Activated T-helper 1 cell treated with anti-CD3 and anti-CD28 coated beads, Interleukin-12 subunit alpha, Interleukin-12 subunit beta, Interleukin-2, Interleukin-4 antibody, amounts not matched to agents 30 ng/mL and 10 ng/mL and 1 ng/mL, durations not matched to agents 14 hours and 24 hours and 36 hours (primary cell): ENCODE results near the gene FRMPD1. TPM values are rescaled to one million over a fixed set of nuclear protein-coding genes. Genes with fewer than 3 reads are reported as not detected.

Source experiments
- DNase-seq: peaks from one replicate; pipeline ENCODE4 v3.0.0; 2021; ENCODE audit warnings: low spot score
- H3K27ac Mint-ChIP-seq: one replicate; pipeline ENCODE4 v1.8.0; 2021; ENCODE audit warnings: mild to moderate bottlenecking, mixed read lengths
- H3K27me3 Mint-ChIP-seq: one replicate; pipeline ENCODE4 v1.8.0; 2022; ENCODE audit warnings: mild to moderate bottlenecking, moderate library complexity, mixed read lengths; ENCODE audit not compliant: insufficient read depth
- H3K36me3 Mint-ChIP-seq: one replicate; pipeline ENCODE4 v1.8.0; 2021; ENCODE audit warnings: low read depth, mixed read lengths
- H3K4me1 Mint-ChIP-seq: one replicate; pipeline ENCODE4 v1.8.0; 2021; ENCODE audit warnings: low read depth, mixed read lengths
- H3K4me3 Mint-ChIP-seq: one replicate; pipeline ENCODE4 v1.8.0; 2021; ENCODE audit warnings: mild to moderate bottlenecking, moderate library complexity, mixed read lengths
- H3K9me3 Mint-ChIP-seq: one replicate; pipeline ENCODE4 v1.8.0; 2021; ENCODE audit warnings: mixed read lengths
- intact Hi-C: fragments of 100-400 bp; cut with micrococcal nuclease; formaldehyde crosslinking; loops from one replicate; pipeline ENCODE4 v1.15.1; 2024
- total RNA-seq: library from RNA; stranded (reverse); gene quantifications from 2 replicates; pipeline ENCODE4 v1.2.3, GENCODE V29; 2022

The FRMPD1 gene
- total RNA-seq, 1 donor from 2014 or later, result 0.03 TPM

- Mint-ChIP-seq H3K27me3 (peaks cover 5% of the 10 kb centered on the region), H3K4me1 (no peaks in the 10 kb centered on the region), H3K36me3 (no peaks in the 10 kb centered on the region), H3K4me3 (no peak overlapping the region), H3K27ac (no peak overlapping the region), H3K9me3 (no peaks in the 10 kb centered on the region)
- no peak for DNase-seq
- intact Hi-C loops, result no loop called here
Measured at GRCh38 chr9:37619806-37620205, 30.9 kb upstream of the FRMPD1 start.

GRCh38 chr9:37620396-37620795 is 30.4 kb upstream of the FRMPD1 start:
- DNase-seq, result no peak
- intact Hi-C loops, result no loop called here
- Mint-ChIP-seq H3K4me1 (no peaks in the 10 kb centered on the region), H3K4me3 (no peak overlapping the region), H3K9me3 (no peaks in the 10 kb centered on the region), H3K27ac (no peak overlapping the region), H3K36me3 (no peaks in the 10 kb centered on the region), H3K27me3 (peaks cover 5% of the 10 kb centered on the region)

DNA sequence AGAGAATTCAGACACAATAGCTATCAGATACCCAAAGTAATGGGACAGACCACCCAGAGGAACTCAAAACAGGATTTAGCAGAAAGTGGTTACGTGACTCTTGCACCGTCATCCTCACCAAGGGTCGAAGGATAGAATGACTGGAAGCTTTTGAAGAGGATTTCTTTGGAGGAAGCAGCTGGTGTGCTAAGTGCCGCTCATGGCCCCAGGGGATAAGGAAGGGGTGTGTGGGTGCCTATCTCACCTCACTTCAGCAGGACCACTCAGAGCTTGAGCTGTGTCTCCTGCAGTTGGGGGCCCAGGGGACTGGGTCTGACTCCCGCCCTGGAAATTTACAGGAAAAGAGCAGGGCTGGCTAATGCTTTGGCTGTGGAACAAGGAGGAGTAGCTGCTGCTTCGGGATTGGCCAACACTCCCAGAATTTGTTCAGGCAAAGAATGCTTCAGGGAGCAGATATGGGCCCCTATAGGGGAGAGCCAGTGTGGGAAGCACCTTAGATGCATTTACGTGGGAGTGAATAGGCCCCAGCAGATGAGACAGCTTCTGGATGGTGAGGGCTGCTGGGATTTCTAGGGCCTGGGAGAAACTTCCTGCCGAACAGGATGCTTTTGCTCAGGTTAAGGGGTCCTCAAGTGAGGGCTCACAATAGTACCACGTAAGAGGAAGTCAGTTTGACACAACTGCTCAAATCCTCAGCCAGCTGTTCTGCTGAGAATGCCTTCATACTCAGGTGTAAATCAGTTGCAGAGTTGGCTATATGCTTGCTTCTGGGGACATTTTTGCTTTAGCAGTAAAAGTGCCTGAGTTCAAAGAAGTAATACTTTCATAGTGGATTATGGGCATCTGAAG is 29.3 kb upstream of the FRMPD1 start:
- intact Hi-C loops, result no loop called here

GRCh38 chr9:37622462-37622861 is 28.3 kb upstream of the FRMPD1 start:
- Mint-ChIP-seq H3K36me3 (no peaks in the 10 kb centered on the region), H3K9me3 (no peaks in the 10 kb centered on the region), H3K27ac (no peak overlapping the region), H3K27me3 (peaks cover 6% of the 10 kb centered on the region), H3K4me3 (no peak overlapping the region), H3K4me1 (no peaks in the 10 kb centered on the region)
- no peak for DNase-seq
- intact Hi-C loops, result no loop called here

More for the DNA sequence above, 29.3 kb upstream of the FRMPD1 start:
- no peak overlapping the region for H3K27ac Mint-ChIP-seq
- no peaks in the 10 kb centered on the region for H3K4me1 Mint-ChIP-seq
- H3K27me3 Mint-ChIP-seq, result peaks cover 4% of the 10 kb centered on the region
- no peaks in the 10 kb centered on the region for H3K36me3 Mint-ChIP-seq
- DNase-seq, result no peak
- no peak overlapping the region for H3K4me3 Mint-ChIP-seq
- no peaks in the 10 kb centered on the region for H3K9me3 Mint-ChIP-seq

DNA sequence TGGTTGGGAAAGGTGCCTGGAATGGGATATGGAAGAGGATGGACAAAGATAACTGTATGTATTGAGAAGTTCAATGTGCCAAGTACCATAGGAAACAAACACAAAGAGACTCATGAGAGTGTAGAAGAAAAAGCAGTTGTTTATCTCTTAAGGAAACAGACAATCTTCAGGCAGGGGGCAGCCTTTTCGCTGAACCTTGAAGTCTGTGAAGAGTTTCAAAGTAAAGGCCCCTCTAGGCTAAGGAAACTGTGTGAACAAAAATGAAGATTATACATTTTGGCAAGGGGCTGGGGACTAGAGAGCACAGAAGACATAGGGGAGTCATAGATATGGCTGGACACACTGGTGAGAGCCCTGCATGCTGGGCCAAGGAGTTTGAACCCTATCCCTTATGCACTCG is 27.5 kb upstream of the FRMPD1 start:
- no peaks in the 10 kb centered on the region for H3K36me3 Mint-ChIP-seq
- no peaks in the 10 kb centered on the region for H3K9me3 Mint-ChIP-seq
- H3K27ac Mint-ChIP-seq, result no peak overlapping the region
- H3K27me3 Mint-ChIP-seq, result peaks cover 3% of the 10 kb centered on the region
- H3K4me1 Mint-ChIP-seq, result no peaks in the 10 kb centered on the region
- intact Hi-C loops, result no loop called here
- H3K4me3 Mint-ChIP-seq, result no peak overlapping the region
- DNase-seq, result no peak

DNA sequence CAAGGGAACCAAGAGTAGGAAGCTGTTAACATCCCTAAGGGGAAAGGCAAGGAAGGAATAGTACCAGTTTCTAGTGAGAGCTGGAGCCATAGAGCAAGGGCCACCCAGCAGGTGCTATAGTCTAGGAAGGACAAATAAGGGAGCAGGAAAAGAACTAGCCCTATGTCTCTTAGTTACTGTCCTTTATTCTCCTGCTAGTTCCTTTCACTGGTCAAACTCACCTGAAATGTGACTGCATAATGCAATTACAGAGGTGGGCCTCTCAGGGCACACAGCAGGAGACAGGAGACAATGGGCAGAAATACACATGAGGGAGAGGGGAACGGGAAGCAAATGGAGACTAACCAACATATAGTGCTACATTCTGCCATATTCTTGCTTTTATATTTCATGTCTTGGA is 26.7 kb upstream of the FRMPD1 start:
- Mint-ChIP-seq H3K36me3 (no peaks in the 10 kb centered on the region), H3K9me3 (no peaks in the 10 kb centered on the region), H3K27me3 (peaks cover 3% of the 10 kb centered on the region), H3K27ac (no peak overlapping the region), H3K4me3 (no peak overlapping the region), H3K4me1 (no peaks in the 10 kb centered on the region)
- intact Hi-C loops, result no loop called here
- no peak for DNase-seq

DNA sequence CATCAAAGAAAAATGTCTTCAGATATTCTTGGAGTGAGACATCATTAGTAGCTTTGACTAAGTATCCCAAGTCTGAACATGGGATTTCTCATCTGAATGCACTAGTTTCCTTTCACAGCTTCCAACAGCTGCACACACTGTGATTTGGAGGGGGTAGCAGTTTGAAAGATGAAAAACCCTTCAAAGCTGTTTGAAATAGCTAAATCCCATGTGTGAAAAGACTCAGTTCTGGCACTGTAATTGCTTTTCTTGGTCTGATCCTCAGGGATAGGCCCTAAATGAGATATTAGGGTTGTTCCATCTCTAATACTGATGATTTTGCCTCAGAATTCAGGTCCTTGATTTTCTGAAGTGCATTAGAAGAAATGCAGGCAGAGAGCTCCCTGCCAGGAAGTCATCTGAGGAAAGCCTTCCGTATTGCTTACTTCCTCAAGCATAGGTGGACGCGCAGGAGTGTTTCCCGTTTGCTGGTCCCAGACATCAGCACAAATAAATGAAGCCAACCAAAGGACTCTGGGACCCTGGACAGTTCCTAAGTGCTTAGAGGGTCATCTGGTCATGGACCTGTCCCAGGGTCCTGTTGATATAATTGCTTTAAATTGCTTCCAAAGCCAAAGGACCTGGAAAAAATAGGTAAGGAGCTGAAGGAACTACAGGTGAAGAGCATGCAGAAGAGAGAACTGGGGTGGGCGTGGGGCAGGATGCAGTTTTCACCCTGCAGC is 25.6 kb upstream of the FRMPD1 start:
- Mint-ChIP-seq H3K27ac (no peak overlapping the region), H3K9me3 (no peaks in the 10 kb centered on the region), H3K4me3 (no peak overlapping the region), H3K4me1 (no peaks in the 10 kb centered on the region), H3K27me3 (peaks cover 3% of the 10 kb centered on the region), H3K36me3 (no peaks in the 10 kb centered on the region)
- no peak for DNase-seq
- intact Hi-C loops, result no loop called here

GRCh38 chr9:37625758-37626147 is 25.0 kb upstream of the FRMPD1 start:
- Mint-ChIP-seq H3K4me3 (no peak overlapping the region), H3K27me3 (peaks cover 4% of the 10 kb centered on the region), H3K4me1 (no peaks in the 10 kb centered on the region), H3K9me3 (no peaks in the 10 kb centered on the region), H3K36me3 (no peaks in the 10 kb centered on the region), H3K27ac (no peak overlapping the region)
- intact Hi-C loops, result no loop called here
- no peak for DNase-seq

GRCh38 chr9:37626708-37627292 is 24.0 kb upstream of the FRMPD1 start:
- intact Hi-C loops, result no loop called here
- no peaks in the 10 kb centered on the region for H3K9me3 Mint-ChIP-seq
- H3K36me3 Mint-ChIP-seq, result no peaks in the 10 kb centered on the region
- peaks cover 6% of the 10 kb centered on the region for H3K27me3 Mint-ChIP-seq
- no peak overlapping the region for H3K27ac Mint-ChIP-seq
- H3K4me1 Mint-ChIP-seq, result no peaks in the 10 kb centered on the region
- DNase-seq, result no peak
- no peak overlapping the region for H3K4me3 Mint-ChIP-seq

DNA sequence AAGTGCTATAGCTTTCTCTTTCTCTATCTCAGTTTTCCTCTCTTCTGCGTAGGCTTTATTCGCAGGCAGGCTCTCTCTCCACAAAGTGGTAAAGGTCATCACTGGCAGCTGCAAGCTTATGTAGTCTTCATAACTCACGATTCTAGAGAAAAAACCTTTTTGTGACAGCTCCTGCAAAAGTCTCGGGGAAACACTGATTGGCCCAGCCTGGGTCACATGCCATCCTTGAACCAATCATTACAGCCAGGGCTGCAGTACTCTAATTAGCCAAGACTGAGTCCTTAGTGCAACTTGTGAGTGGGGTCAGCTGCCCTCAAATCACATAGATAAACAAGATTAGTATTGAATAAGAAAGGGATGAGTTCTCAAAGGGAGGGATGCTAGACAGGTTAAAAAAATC is 18.3 kb upstream of the FRMPD1 start:
- no peaks in the 10 kb centered on the region for H3K4me1 Mint-ChIP-seq
- intact Hi-C loops, result no loop called here
- H3K27ac Mint-ChIP-seq, result no peak overlapping the region
- no peak for DNase-seq
- no peak overlapping the region for H3K4me3 Mint-ChIP-seq
- H3K36me3 Mint-ChIP-seq, result no peaks in the 10 kb centered on the region
- peaks cover 6% of the 10 kb centered on the region for H3K27me3 Mint-ChIP-seq
- no peaks in the 10 kb centered on the region for H3K9me3 Mint-ChIP-seq

- Mint-ChIP-seq H3K27me3 (peaks cover 5% of the 10 kb centered on the region), H3K36me3 (no peaks in the 10 kb centered on the region), H3K27ac (no peak overlapping the region), H3K4me1 (no peaks in the 10 kb centered on the region), H3K9me3 (no peaks in the 10 kb centered on the region), H3K4me3 (no peak overlapping the region)
- DNase-seq, result no peak
- intact Hi-C loops, result no loop called here
Measured at GRCh38 chr9:37635808-37636207, 14.9 kb upstream of the FRMPD1 start.

DNA sequence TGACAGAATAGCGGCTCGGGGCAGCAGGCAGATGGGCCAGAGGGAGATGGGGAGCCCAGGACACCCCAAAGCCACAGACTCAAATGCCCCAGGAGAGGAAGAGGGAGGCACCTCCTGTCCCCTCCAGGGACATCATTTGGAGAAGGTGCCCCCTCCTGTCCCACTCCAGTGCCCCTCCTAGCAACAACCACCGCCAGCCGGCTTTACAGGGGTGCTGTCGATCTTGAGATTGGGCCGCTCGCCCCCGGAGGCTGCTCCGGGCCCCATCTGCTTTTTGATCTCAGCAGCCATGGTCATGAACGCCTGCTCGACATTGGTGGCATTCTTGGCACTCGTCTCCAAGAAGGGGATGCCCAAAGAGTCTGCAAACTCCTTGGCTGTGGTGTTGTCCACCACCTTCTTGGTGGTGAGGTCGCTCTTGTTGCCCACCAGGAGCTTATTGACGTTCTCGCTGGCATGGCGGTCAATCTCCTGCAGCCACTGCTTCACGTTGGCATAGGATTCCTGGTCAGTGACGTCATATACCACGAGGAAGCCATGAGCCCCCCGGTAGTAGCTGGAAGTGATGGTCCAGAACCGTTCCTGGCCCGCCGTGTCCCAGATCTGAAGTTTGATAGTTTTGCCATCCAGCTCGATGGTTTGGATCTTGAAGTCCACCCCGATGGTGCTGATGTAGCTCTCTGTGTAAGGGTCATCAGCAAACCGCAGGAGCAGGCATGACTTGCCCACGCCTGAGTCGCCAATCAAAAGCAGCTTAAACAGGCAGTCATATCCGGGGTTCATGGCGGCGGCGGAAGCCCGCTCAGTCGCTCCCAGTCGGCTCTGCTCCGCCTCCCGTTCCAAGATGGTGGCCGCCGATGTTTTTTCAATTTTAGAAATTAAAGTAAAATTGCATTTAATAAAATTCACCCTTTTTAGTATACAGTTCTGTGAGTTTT is 14.0 kb upstream of the FRMPD1 start:
- Mint-ChIP-seq H3K27me3 (peaks cover 5% of the 10 kb centered on the region), H3K36me3 (no peaks in the 10 kb centered on the region), H3K4me3 (no peak overlapping the region), H3K4me1 (no peaks in the 10 kb centered on the region), H3K27ac (no peak overlapping the region), H3K9me3 (no peaks in the 10 kb centered on the region)
- intact Hi-C loops, result no loop called here
- no peak for DNase-seq
